HG03342 (cell line): ENCODE measurements around the gene CCDC51.
"Not testable (repeated sequence)": the region's sequence is repeated elsewhere in the genome, so short reads cannot be mapped to it uniquely, and the experiment has no call there.

Source experiments
- ATAC-seq: cut with Tn5 transposase; IDR thresholded peaks from one replicate; pipeline ENCODE4 v1.9.1; 2021; ENCODE audit warnings: mild to moderate bottlenecking, moderate library complexity; ENCODE audit not compliant: unreplicated experiment

CCDC51 gene

GRCh38 chr3:48439820-48440589 is at the start of gene CCDC51, which contains the start of gene TMA7:
Gene CCDC51 (minus strand): TSS chr3:48440119. CDS start chr3:48435128, 4,991 bp downstream.
Gene TMA7 (plus strand): TSS chr3:48440257. CDS start chr3:48440297, 40 bp downstream.
- ATAC-seq: peak; percentile 96

GRCh38 chr3:48486952-48487351 is 47.0 kb upstream of the CCDC51 start:
- ATAC-seq: no peak

- ATAC-seq: not testable (repeated sequence)
Observed at GRCh38 chr3:48482822-48483221, 42.9 kb upstream of the CCDC51 start.

GRCh38 chr3:48480891-48481290 is 41.0 kb upstream of the CCDC51 start:
- not testable (repeated sequence) for ATAC-seq

GRCh38 chr3:48478626-48479555 is 39.0 kb upstream of the CCDC51 start:
- no peak for ATAC-seq

GRCh38 chr3:48477959-48478520 is 38.1 kb upstream of the CCDC51 start:
- ATAC-seq: no peak

- no peak for ATAC-seq
Observed at GRCh38 chr3:48476426-48477053, 36.6 kb upstream of the CCDC51 start.

GRCh38 chr3:48475188-48475587 is 35.3 kb upstream of the CCDC51 start:
- ATAC-seq: no peak

GRCh38 chr3:48474619-48475018 is 34.7 kb upstream of the CCDC51 start:
- no peak for ATAC-seq

GRCh38 chr3:48474031-48474430 is 34.1 kb upstream of the CCDC51 start:
- not testable (repeated sequence) for ATAC-seq

GRCh38 chr3:48473617-48473952 is 33.7 kb upstream of the CCDC51 start:
- ATAC-seq: no peak

GRCh38 chr3:48472923-48473616 is 33.2 kb upstream of the CCDC51 start:
- peak; percentile 78 for ATAC-seq

GRCh38 chr3:48472673-48472922 is 32.7 kb upstream of the CCDC51 start:
- ATAC-seq: peak; percentile 29

GRCh38 chr3:48470286-48470685 is 30.4 kb upstream of the CCDC51 start:
- no peak for ATAC-seq

GRCh38 chr3:48469046-48469915 is 29.4 kb upstream of the CCDC51 start:
- ATAC-seq: no peak

- ATAC-seq: no peak
Observed at GRCh38 chr3:48468329-48468731, 28.4 kb upstream of the CCDC51 start.

GRCh38 chr3:48467473-48468267 is 27.8 kb upstream of the CCDC51 start:
- ATAC-seq: no peak

- ATAC-seq: no peak
Observed at GRCh38 chr3:48467110-48467454, 27.2 kb upstream of the CCDC51 start.
